Suprapubic skin (tissue), 4 donors: Measurements from ENCODE around the gene ALAS1. TPM values are rescaled to one million over a fixed set of nuclear protein-coding genes. Genes with fewer than 3 reads are reported as not detected.
A peak's percentile ranks its signal among the peaks of the same experiment; 100 is the strongest.

ENCODE experiments used
- DNase-seq, 2 donors: peaks; one replicate each; pipeline ENCODE4 v3.0.0-alpha.2; 2019; ENCODE audit warnings: low spot score in 2 of 2
- H3K27ac ChIP-seq: fragments of 200-600 bp; sonication (generic); one replicate; pipeline ENCODE4 v1.5.1; 2019
- H3K27me3 ChIP-seq: fragments of 200-600 bp; sonication (generic); one replicate; pipeline ENCODE4 v1.5.1; 2019
- H3K36me3 ChIP-seq: fragments of 200-600 bp; sonication (generic); one replicate; pipeline ENCODE4 v1.5.1; 2019
- H3K4me1 ChIP-seq: fragments of 200-600 bp; sonication (generic); one replicate; pipeline ENCODE4 v1.5.1; 2019
- H3K4me3 ChIP-seq: fragments of 200-600 bp; sonication (generic); one replicate; pipeline ENCODE4 v1.5.1; 2019; ENCODE audit warnings: mild to moderate bottlenecking
- H3K9me3 ChIP-seq: fragments of 200-600 bp; sonication (generic); one replicate; pipeline ENCODE4 v1.5.1; 2019
- CTCF ChIP-seq, 2 donors: fragments of 200-600 bp in 1 of 2; fragments of 450-650 bp in 1 of 2; sonication (generic) in 1 of 2; IDR thresholded peaks; one replicate each; pipeline ENCODE4 v1.5.1; 2016 to 2019; ENCODE audit warnings: antibody characterized with exemption in 2 of 2, mild to moderate bottlenecking in 1 of 2, moderate library complexity in 1 of 2
- EP300 ChIP-seq: sonication (generic); formaldehyde crosslinking; IDR thresholded peaks from one replicate; pipeline ENCODE4 v1.6.1; 2017; ENCODE audit warnings: antibody characterized with exemption
- POLR2A ChIP-seq, 2 donors: fragments of 450-650 bp; IDR thresholded peaks; one replicate each; pipeline ENCODE4 v1.6.1; 2017; ENCODE audit warnings: antibody characterized with exemption in 2 of 2, mild to moderate bottlenecking in 2 of 2, moderate library complexity in 2 of 2
- POLR2AphosphoS5 ChIP-seq, 3 donors: sonication (generic); formaldehyde crosslinking; IDR thresholded peaks; one replicate each; pipeline ENCODE4 v1.6.1; 2017; ENCODE audit warnings: antibody characterized with exemption in 3 of 3
- WGBS: methylation state at CpG from one replicate; pipeline ENCODE4 v1.1.5; 2018; 5-methylcytosine and 5-hydroxymethylcytosine counted together
- total RNA-seq, 4 donors: library from RNA; depleted of rRNA; stranded (reverse); fragments of >200 nt; gene quantifications; one replicate each; pipeline ENCODE4 v1.1.0, GENCODE V29; 2016

ALAS1 gene
- total RNA-seq, 4 donors from 2014 or later: 28.8 to 54.4 (median 31.9) TPM

- H3K36me3 ChIP-seq: peaks cover 61% of the 10 kb centered on the region
- TF ChIP-seq POLR2AphosphoS5 (IDR thresholded peaks at IDR 0.05) (no peak), POLR2A (IDR thresholded peaks at IDR 0.05) (no peak), CTCF (IDR thresholded peaks at IDR 0.05) (no peak), EP300 (no peak)
- no peak for DNase-seq
- peaks cover 57% of the 10 kb centered on the region for H3K4me1 ChIP-seq
- 100% methylated on average over 1 of the region's 1 CpG for WGBS
- no peak overlapping the region for H3K27ac ChIP-seq
- H3K27me3 ChIP-seq: no peaks in the 10 kb centered on the region
- no peak overlapping the region for H3K4me3 ChIP-seq
- no peaks in the 10 kb centered on the region for H3K9me3 ChIP-seq
These were observed 52.2 kb downstream of the ALAS1 start for GRCh38 chr3:52250122-52250521.

GRCh38 chr3:52253314-52254304 is 55.6 kb downstream of the ALAS1 start:
- Histone ChIP-seq H3K9me3 (no peaks in the 10 kb centered on the region), H3K27me3 (no peaks in the 10 kb centered on the region), H3K36me3 (peaks cover 86% of the 10 kb centered on the region), H3K27ac (peak overlapping the region; percentile 78), H3K4me1 (peaks cover 38% of the 10 kb centered on the region), H3K4me3 (no peak overlapping the region)
- TF ChIP-seq POLR2AphosphoS5 (IDR thresholded peaks at IDR 0.05) (no peak), EP300 (no peak), CTCF (IDR thresholded peaks at IDR 0.05) (no peak), POLR2A (IDR thresholded peaks at IDR 0.05) (no peak)
- 54% methylated on average over 12 of the region's 12 CpGs for WGBS
- DNase-seq: peak in 1 of 2 donors; percentile 76

GRCh38 chr3:52254608-52255007 is 56.6 kb downstream of the ALAS1 start:
- WGBS: 77% methylated on average over 9 of the region's 9 CpGs

DNA sequence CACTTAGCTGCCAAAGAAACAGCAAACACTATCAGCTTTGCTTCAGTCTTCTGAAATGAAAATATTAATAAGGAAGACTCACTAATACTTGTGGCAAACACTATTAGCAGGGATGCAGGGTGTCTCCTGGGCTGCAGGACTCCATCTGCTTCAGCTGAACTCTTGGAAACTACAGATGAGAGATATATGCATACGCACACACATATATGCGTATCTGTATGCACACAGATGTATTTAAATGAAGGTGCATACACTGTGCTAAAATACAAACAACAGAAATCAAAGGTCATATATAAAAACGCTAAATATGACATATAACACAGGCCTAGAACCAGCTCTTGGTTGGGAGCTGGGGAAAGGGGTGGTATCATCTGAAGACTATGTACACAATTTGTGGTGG is 58.2 kb downstream of the ALAS1 start:
- Histone ChIP-seq H3K9me3 (no peaks in the 10 kb centered on the region), H3K27me3 (no peaks in the 10 kb centered on the region), H3K4me1 (peaks cover 36% of the 10 kb centered on the region), H3K4me3 (no peak overlapping the region), H3K27ac (no peak overlapping the region), H3K36me3 (peaks cover 88% of the 10 kb centered on the region)
- no peak for TF ChIP-seq CTCF (IDR thresholded peaks at IDR 0.05)
- TF ChIP-seq POLR2AphosphoS5 (IDR thresholded peaks at IDR 0.05): no peak
- DNase-seq: no peak
- WGBS: 79% methylated on average over 3 of the region's 3 CpGs

More at GRCh38 chr3:52254608-52255007, 56.6 kb downstream of the ALAS1 start:
- Histone ChIP-seq H3K4me3 (no peak overlapping the region), H3K4me1 (peaks cover 36% of the 10 kb centered on the region), H3K36me3 (peaks cover 86% of the 10 kb centered on the region), H3K9me3 (no peaks in the 10 kb centered on the region), H3K27me3 (no peaks in the 10 kb centered on the region), H3K27ac (peak overlapping the region; percentile 78)
- TF ChIP-seq EP300 (no peak), POLR2AphosphoS5 (IDR thresholded peaks at IDR 0.05) (no peak), POLR2A (IDR thresholded peaks at IDR 0.05) (no peak), CTCF (IDR thresholded peaks at IDR 0.05) (no peak)
- no peak for DNase-seq

- Histone ChIP-seq H3K27me3 (no peaks in the 10 kb centered on the region), H3K4me3 (no peak overlapping the region), H3K27ac (no peak overlapping the region), H3K9me3 (no peaks in the 10 kb centered on the region), H3K4me1 (peaks cover 31% of the 10 kb centered on the region), H3K36me3 (peaks cover 88% of the 10 kb centered on the region)
- TF ChIP-seq POLR2AphosphoS5 (IDR thresholded peaks at IDR 0.05) (no peak), POLR2A (IDR thresholded peaks at IDR 0.05) (no peak), EP300 (no peak), CTCF (IDR thresholded peaks at IDR 0.05) (no peak)
- 83% methylated on average over 4 of the region's 4 CpGs for WGBS
- DNase-seq: no peak
These were observed 58.7 kb downstream of the ALAS1 start for GRCh38 chr3:52256622-52257021.
